Measurements from ENCODE around the gene INF2.

INF2 gene

DNA sequence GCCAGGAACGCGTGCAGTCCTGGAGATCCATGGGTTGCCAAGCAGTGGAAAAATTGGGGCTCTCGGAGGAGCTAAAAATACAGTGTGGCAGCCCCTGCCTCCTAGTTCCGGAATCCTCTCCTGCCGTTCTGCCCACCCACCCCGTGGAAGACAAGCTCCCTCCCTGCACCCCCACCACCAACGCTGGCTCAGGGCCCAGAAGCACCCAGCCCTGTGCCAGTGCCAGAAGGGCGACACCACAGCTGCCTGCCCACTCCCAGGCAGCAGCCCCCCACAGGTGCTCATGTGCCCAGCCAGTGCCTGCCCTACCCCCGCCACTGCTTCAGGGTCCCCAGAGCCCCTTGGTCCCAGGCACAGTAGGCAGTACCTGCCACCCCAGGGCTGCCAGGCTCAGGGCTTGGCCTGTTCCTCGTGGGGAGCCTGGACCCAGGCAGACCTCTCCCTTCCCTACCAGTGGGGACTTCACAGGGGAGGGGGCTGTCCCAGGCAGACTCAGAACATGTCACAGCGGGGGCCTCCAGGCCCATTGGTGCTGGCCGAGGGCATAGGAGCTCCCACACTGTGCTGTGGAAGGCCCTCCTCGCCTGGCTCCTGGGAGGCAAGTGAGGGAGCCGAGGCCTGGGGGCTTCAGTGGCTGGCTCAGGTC lies 7.4 kb downstream of the INF2 start:
- DNase-seq (ENCODE audit: low read depth): no peak
- TF ChIP-seq, protein P1, sequence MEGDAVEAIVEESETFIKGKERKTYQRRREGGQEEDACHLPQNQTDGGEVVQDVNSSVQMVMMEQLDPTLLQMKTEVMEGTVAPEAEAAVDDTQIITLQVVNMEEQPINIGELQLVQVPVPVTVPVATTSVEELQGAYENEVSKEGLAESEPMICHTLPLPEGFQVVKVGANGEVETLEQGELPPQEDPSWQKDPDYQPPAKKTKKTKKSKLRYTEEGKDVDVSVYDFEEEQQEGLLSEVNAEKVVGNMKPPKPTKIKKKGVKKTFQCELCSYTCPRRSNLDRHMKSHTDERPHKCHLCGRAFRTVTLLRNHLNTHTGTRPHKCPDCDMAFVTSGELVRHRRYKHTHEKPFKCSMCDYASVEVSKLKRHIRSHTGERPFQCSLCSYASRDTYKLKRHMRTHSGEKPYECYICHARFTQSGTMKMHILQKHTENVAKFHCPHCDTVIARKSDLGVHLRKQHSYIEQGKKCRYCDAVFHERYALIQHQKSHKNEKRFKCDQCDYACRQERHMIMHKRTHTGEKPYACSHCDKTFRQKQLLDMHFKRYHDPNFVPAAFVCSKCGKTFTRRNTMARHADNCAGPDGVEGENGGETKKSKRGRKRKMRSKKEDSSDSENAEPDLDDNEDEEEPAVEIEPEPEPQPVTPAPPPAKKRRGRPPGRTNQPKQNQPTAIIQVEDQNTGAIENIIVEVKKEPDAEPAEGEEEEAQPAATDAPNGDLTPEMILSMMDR (IDR thresholded peaks at IDR 0.05; ENCODE audit: control insufficient read depth, insufficient read depth, low read depth, low read length, missing control alignments): no peak
- H3K4me3 ChIP-seq (ENCODE audit: control insufficient read depth, low read depth, low read length): no peak overlapping the region

GRCh38 chr14:104697317-104697703 lies 7.9 kb downstream of the INF2 start:
- DNase-seq (ENCODE audit: low read depth): no peak
- H3K4me3 ChIP-seq (ENCODE audit: control insufficient read depth, low read depth, low read length): no peak overlapping the region
- TF ChIP-seq, protein P1 (IDR thresholded peaks at IDR 0.05; ENCODE audit: control insufficient read depth, insufficient read depth, low read depth, low read length, missing control alignments): no peak

- no peak for DNase-seq (ENCODE audit: low read depth)
- TF ChIP-seq, protein P1 (IDR thresholded peaks at IDR 0.05; ENCODE audit: control insufficient read depth, insufficient read depth, low read depth, low read length, missing control alignments): no peak
- no peak overlapping the region for H3K4me3 ChIP-seq (ENCODE audit: control insufficient read depth, low read depth, low read length)
Observed at GRCh38 chr14:104697892-104698583, 8.6 kb downstream of the INF2 start.

GRCh38 chr14:104698688-104699425 lies 9.4 kb downstream of the INF2 start:
- TF ChIP-seq, protein P1 (IDR thresholded peaks at IDR 0.05; ENCODE audit: control insufficient read depth, insufficient read depth, low read depth, low read length, missing control alignments): no peak
- H3K4me3 ChIP-seq (ENCODE audit: control insufficient read depth, low read depth, low read length): no peak overlapping the region
- no peak for DNase-seq (ENCODE audit: low read depth)

GRCh38 chr14:104699426-104699748 lies 10.0 kb downstream of the INF2 start:
- no peak overlapping the region for H3K4me3 ChIP-seq (ENCODE audit: control insufficient read depth, low read depth, low read length)
- no peak for DNase-seq (ENCODE audit: low read depth)
- TF ChIP-seq, protein P1 (IDR thresholded peaks at IDR 0.05; ENCODE audit: control insufficient read depth, insufficient read depth, low read depth, low read length, missing control alignments): no peak

DNA sequence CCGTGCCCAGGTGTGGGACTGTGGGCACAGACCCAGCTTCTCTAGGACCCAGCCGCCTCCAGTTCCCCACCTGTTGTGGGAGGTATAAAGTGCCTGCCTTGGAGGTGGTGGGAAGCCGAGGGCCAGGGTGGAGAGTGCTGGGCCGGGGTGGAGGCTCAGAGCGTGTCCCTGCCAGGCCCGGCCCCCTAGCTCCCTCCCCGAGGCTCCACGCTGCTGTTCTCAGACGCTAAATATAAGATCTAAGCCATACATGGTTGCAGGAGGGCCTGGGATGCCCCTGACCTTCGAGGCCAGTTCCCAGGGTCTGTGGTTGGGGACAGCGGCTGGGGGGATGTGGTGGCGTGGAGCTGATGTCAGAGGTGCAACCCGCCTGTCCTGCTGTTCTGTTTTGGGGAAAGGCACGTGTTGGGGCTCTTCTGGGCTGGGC lies 10.8 kb downstream of the INF2 start:
- no peak overlapping the region for H3K4me3 ChIP-seq (ENCODE audit: control insufficient read depth, low read depth, low read length)
- no peak for DNase-seq (ENCODE audit: low read depth)
- TF ChIP-seq, protein P1 (IDR thresholded peaks at IDR 0.05; ENCODE audit: control insufficient read depth, insufficient read depth, low read depth, low read length, missing control alignments): no peak

Measured in AG09309 (cell line).